H1 (cell line): Measurements from ENCODE around the gene F3. TPM values are rescaled to one million over a fixed set of nuclear protein-coding genes. Genes with fewer than 3 reads are reported as not detected.

Experiments used
- BRCA1 ChIP-seq: IDR thresholded peaks from 2 replicates; pipeline ENCODE4 v1.6.1; 2012; ENCODE audit warnings: low read depth, low read length, improper control_type of control experiment
- EZH2 ChIP-seq: fragments of 200-600 bp; sonication (generic); IDR thresholded peaks from 2 replicates; pipeline ENCODE4 v1.7.1; 2012; ENCODE audit warnings: low read depth, mild to moderate bottlenecking, moderate library complexity, low read length, inconsistent platforms; ENCODE audit not compliant: severe bottlenecking
- RAD21 ChIP-seq, 2 experiments: IDR thresholded peaks in 1 of 2; conservative IDR thresholded peaks in 1 of 2; 2 replicates each; pipeline ENCODE4 v1.6.1; 2011; ENCODE audit warnings: low read depth in 2 of 2, low read length in 2 of 2, improper control_type of control experiment in 1 of 2, inconsistent platforms in 1 of 2, mild to moderate bottlenecking in 1 of 2, moderate library complexity in 1 of 2
- RNF2 ChIP-seq: fragments of 200-900, 300-1000 bp; sonication (generic); IDR thresholded peaks from 2 replicates; pipeline ENCODE4 v1.7.1; 2016; ENCODE audit warnings: borderline replicate concordance, low read depth, mild to moderate bottlenecking, antibody characterized with exemption, low read length; ENCODE audit not compliant: poor library complexity, severe bottlenecking; ENCODE audit errors: missing control alignments
- SAP30 ChIP-seq: fragments of 300-600 bp; sonication (generic); IDR thresholded peaks from 2 replicates; pipeline ENCODE4 v1.7.1; 2012; ENCODE audit warnings: low read length, moderate library complexity, mild to moderate bottlenecking, inconsistent platforms; ENCODE audit not compliant: insufficient read depth, insufficient replicate concordance
- SRF ChIP-seq: IDR thresholded peaks from 2 replicates; pipeline ENCODE4 v1.6.1; 2011; ENCODE audit warnings: mild to moderate bottlenecking, low read depth, low read length, moderate library complexity
- YY1 ChIP-seq: IDR thresholded peaks from 2 replicates; pipeline ENCODE4 v1.6.1; 2011; ENCODE audit warnings: low read depth, mild to moderate bottlenecking, low read length
- polyA plus RNA-seq, 7 experiments: library from polyadenylated mRNA; depleted of rRNA in 3 of 7; stranded (reverse) in 5 of 7; unstranded in 2 of 7; fragments of >200 nt in 5 of 7; fragments of 200-250 nt in 2 of 7; gene quantifications; 1 replicate in 5 of 7; 2 replicates in 1 of 7; 4 replicates in 1 of 7; pipeline versions ENCODE4 v1.2.1 to v1.2.3, GENCODE V29; 2011 to 2013; ENCODE audit warnings: missing spikeins in 2 of 7, mixed read lengths in 2 of 7
- total RNA-seq: library from RNA; stranded (reverse); fragmentation: NEBNext Ultra II Directional; extraction: Animal tissue kit (Norgen Biotek cat#: 25700); gene quantifications from 2 replicates; pipeline ENCODE4 v1.2.1, GENCODE V29; 2021
- TF ChIP-seq, protein P1 (sequence below): IDR thresholded peaks from 2 replicates; pipeline ENCODE4 v1.6.1; 2011; ENCODE audit warnings: low read depth, mild to moderate bottlenecking, low read length; ENCODE audit not compliant: insufficient read depth

The F3 gene
- total and polyA plus RNA-seq, 2 of the 8 experiments (the other 6 are each of a cell fraction or from before 2014, with no cell fraction given): 2.6 to 8.6 TPM

DNA sequence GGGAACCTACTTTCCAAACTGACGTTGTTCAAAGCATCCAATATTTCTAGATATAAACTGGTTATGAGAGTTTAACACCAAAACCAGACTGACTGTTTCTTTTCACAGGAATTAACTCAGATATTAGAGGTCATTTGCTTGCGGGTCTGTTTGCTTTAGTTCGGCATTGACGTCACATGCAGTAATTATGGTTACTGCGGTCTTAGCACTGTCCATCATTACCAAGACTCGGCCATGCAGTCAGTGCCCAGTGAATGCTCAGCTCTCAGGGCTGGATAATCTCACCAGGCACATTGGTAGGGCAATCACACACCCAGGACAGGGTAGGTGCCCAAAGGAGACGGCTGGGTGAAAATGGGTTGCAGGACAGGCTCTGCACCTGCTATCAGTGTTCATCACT is 9.9 kb upstream of the F3 start (continued):
- TF ChIP-seq RNF2 (no peak), EZH2 (no peak), YY1 (no peak), SAP30 (no peak), SRF (no peak), RAD21 (IDR thresholded peaks at IDR 0.05 in 1 of 2, conservative IDR thresholded peaks at IDR 0.05 in 1 of 2; ENCODE audit: low read depth in 2 of 2, low read length in 2 of 2) (no peak), BRCA1 (no peak)
- TF ChIP-seq, protein P1, sequence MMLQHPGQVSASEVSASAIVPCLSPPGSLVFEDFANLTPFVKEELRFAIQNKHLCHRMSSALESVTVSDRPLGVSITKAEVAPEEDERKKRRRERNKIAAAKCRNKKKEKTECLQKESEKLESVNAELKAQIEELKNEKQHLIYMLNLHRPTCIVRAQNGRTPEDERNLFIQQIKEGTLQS: no peak
